Measurements from ENCODE around the gene ACSF2.

ACSF2 gene

GRCh38 chr17:50440838-50441829 is 15.1 kb downstream of the ACSF2 start:
- Histone ChIP-seq H3K9me3 (ENCODE audit: control insufficient read depth, insufficient read depth, low read length) (no peaks in the 10 kb centered on the region), H3K9ac (ENCODE audit: low read depth, low read length) (no peak overlapping the region), H3K36me3 (ENCODE audit: insufficient read depth, low read length) (no peaks in the 10 kb centered on the region), H3K4me1 (ENCODE audit: insufficient read depth, low read length) (no peaks in the 10 kb centered on the region)

- no peaks in the 10 kb centered on the region for H3K9me3 ChIP-seq (ENCODE audit: control insufficient read depth, insufficient read depth, low read length)
- H3K4me1 ChIP-seq (ENCODE audit: insufficient read depth, low read length): no peaks in the 10 kb centered on the region
- H3K36me3 ChIP-seq (ENCODE audit: insufficient read depth, low read length): no peaks in the 10 kb centered on the region
- no peak overlapping the region for H3K9ac ChIP-seq (ENCODE audit: low read depth, low read length)
Observed at GRCh38 chr17:50443505-50443974, 17.5 kb downstream of the ACSF2 start.

- Histone ChIP-seq H3K9ac (ENCODE audit: low read depth, low read length) (no peak overlapping the region), H3K4me1 (ENCODE audit: insufficient read depth, low read length) (no peaks in the 10 kb centered on the region), H3K9me3 (ENCODE audit: control insufficient read depth, insufficient read depth, low read length) (no peaks in the 10 kb centered on the region), H3K36me3 (ENCODE audit: insufficient read depth, low read length) (no peaks in the 10 kb centered on the region)
Observed at GRCh38 chr17:50444841-50445715, 19.1 kb downstream of the ACSF2 start.

- no peaks in the 10 kb centered on the region for H3K4me1 ChIP-seq (ENCODE audit: insufficient read depth, low read length)
- H3K36me3 ChIP-seq (ENCODE audit: insufficient read depth, low read length): no peaks in the 10 kb centered on the region
- no peak overlapping the region for H3K9ac ChIP-seq (ENCODE audit: low read depth, low read length)
Observed at GRCh38 chr17:50445730-50446325, 19.8 kb downstream of the ACSF2 start.

GRCh38 chr17:50447870-50448595 is 22.0 kb downstream of the ACSF2 start:
- Histone ChIP-seq H3K36me3 (ENCODE audit: insufficient read depth, low read length) (no peaks in the 10 kb centered on the region), H3K4me1 (ENCODE audit: insufficient read depth, low read length) (no peaks in the 10 kb centered on the region), H3K9me3 (ENCODE audit: control insufficient read depth, insufficient read depth, low read length) (no peaks in the 10 kb centered on the region), H3K9ac (ENCODE audit: low read depth, low read length) (no peak overlapping the region)

More at GRCh38 chr17:50445730-50446325, 19.8 kb downstream of the ACSF2 start:
- no peaks in the 10 kb centered on the region for H3K9me3 ChIP-seq (ENCODE audit: control insufficient read depth, insufficient read depth, low read length)

- H3K36me3 ChIP-seq (ENCODE audit: insufficient read depth, low read length): no peaks in the 10 kb centered on the region
- H3K4me1 ChIP-seq (ENCODE audit: insufficient read depth, low read length): no peaks in the 10 kb centered on the region
- no peak overlapping the region for H3K9ac ChIP-seq (ENCODE audit: low read depth, low read length)
- H3K9me3 ChIP-seq (ENCODE audit: control insufficient read depth, insufficient read depth, low read length): no peaks in the 10 kb centered on the region
Observed at GRCh38 chr17:50448643-50449042, 22.6 kb downstream of the ACSF2 start.

- Histone ChIP-seq H3K4me1 (ENCODE audit: insufficient read depth, low read length) (no peaks in the 10 kb centered on the region), H3K9me3 (ENCODE audit: control insufficient read depth, insufficient read depth, low read length) (no peaks in the 10 kb centered on the region), H3K36me3 (ENCODE audit: insufficient read depth, low read length) (no peaks in the 10 kb centered on the region), H3K9ac (ENCODE audit: low read depth, low read length) (no peak overlapping the region)
Observed at GRCh38 chr17:50451943-50452629, 26.1 kb downstream of the ACSF2 start.

GRCh38 chr17:50452630-50453300 is 26.7 kb downstream of the ACSF2 start:
- H3K9me3 ChIP-seq (ENCODE audit: control insufficient read depth, insufficient read depth, low read length): no peaks in the 10 kb centered on the region
- H3K4me1 ChIP-seq (ENCODE audit: insufficient read depth, low read length): no peaks in the 10 kb centered on the region

GRCh38 chr17:50453901-50454300 is 27.9 kb downstream of the ACSF2 start:
- no peak overlapping the region for H3K9ac ChIP-seq (ENCODE audit: low read depth, low read length)
- H3K9me3 ChIP-seq (ENCODE audit: control insufficient read depth, insufficient read depth, low read length): no peaks in the 10 kb centered on the region
- peaks cover 3% of the 10 kb centered on the region; the same call in 1 of the 2 replicates for H3K4me1 ChIP-seq (ENCODE audit: insufficient read depth, low read length)
- no peaks in the 10 kb centered on the region for H3K36me3 ChIP-seq (ENCODE audit: insufficient read depth, low read length)

More at GRCh38 chr17:50452630-50453300, 26.7 kb downstream of the ACSF2 start:
- no peak overlapping the region for H3K9ac ChIP-seq (ENCODE audit: low read depth, low read length)
- no peaks in the 10 kb centered on the region for H3K36me3 ChIP-seq (ENCODE audit: insufficient read depth, low read length)

- no peak overlapping the region for H3K9ac ChIP-seq (ENCODE audit: low read depth, low read length)
- peaks cover 5% of the 10 kb centered on the region; the same call in 1 of the 2 replicates for H3K4me1 ChIP-seq (ENCODE audit: insufficient read depth, low read length)
- no peaks in the 10 kb centered on the region for H3K36me3 ChIP-seq (ENCODE audit: insufficient read depth, low read length)
- no peaks in the 10 kb centered on the region for H3K9me3 ChIP-seq (ENCODE audit: control insufficient read depth, insufficient read depth, low read length)
Observed at GRCh38 chr17:50457621-50458020, 31.6 kb downstream of the ACSF2 start.

GRCh38 chr17:50458270-50458669 is 32.3 kb downstream of the ACSF2 start:
- Histone ChIP-seq H3K4me1 (ENCODE audit: insufficient read depth, low read length) (peaks cover 5% of the 10 kb centered on the region; the same call in 1 of the 2 replicates), H3K9ac (ENCODE audit: low read depth, low read length) (no peak overlapping the region)

GRCh38 chr17:50458701-50459676 is 33.0 kb downstream of the ACSF2 start:
- H3K9me3 ChIP-seq (ENCODE audit: control insufficient read depth, insufficient read depth, low read length): no peaks in the 10 kb centered on the region
- peaks cover 5% of the 10 kb centered on the region; the same call in 1 of the 2 replicates for H3K4me1 ChIP-seq (ENCODE audit: insufficient read depth, low read length)
- H3K36me3 ChIP-seq (ENCODE audit: insufficient read depth, low read length): no peaks in the 10 kb centered on the region
- no peak overlapping the region for H3K9ac ChIP-seq (ENCODE audit: low read depth, low read length)

More at GRCh38 chr17:50458270-50458669, 32.3 kb downstream of the ACSF2 start:
- no peaks in the 10 kb centered on the region for H3K36me3 ChIP-seq (ENCODE audit: insufficient read depth, low read length)
- H3K9me3 ChIP-seq (ENCODE audit: control insufficient read depth, insufficient read depth, low read length): no peaks in the 10 kb centered on the region
